Effector memory CD4-positive, alpha-beta T cell (primary cell): ENCODE measurements around the gene SNX2.

Source experiments
- DNase-seq, 3 donors: peaks; one replicate each; pipeline ENCODE4 v3.0.0-alpha.2; 2020
- H3K27ac ChIP-seq: 2 replicates; pipeline ENCODE4 v1.7.0; 2013; ENCODE audit warnings: mild to moderate bottlenecking, low read length, moderate library complexity; ENCODE audit not compliant: insufficient read depth, poor library complexity, severe bottlenecking
- H3K27me3 ChIP-seq: replicated peaks from 2 replicates; pipeline ENCODE4 v1.7.0; 2013; ENCODE audit warnings: mild to moderate bottlenecking, low read length; ENCODE audit not compliant: insufficient read depth, control insufficient read depth, poor library complexity, severe bottlenecking
- H3K36me3 ChIP-seq: 2 replicates; pipeline ENCODE4 v1.7.0; 2013; ENCODE audit warnings: mild to moderate bottlenecking, low read length, moderate library complexity; ENCODE audit not compliant: control insufficient read depth, insufficient read depth
- H3K4me1 ChIP-seq: 2 replicates; pipeline ENCODE4 v1.7.0; 2013; ENCODE audit warnings: low read length, mild to moderate bottlenecking; ENCODE audit not compliant: control insufficient read depth, insufficient read depth, poor library complexity, severe bottlenecking
- H3K4me3 ChIP-seq: 2 replicates; pipeline ENCODE4 v1.7.0; 2013; ENCODE audit warnings: low read length, low read depth, mild to moderate bottlenecking; ENCODE audit not compliant: insufficient read depth, poor library complexity, severe bottlenecking
- H3K9me3 ChIP-seq: 2 replicates; pipeline ENCODE4 v1.7.0; 2013; ENCODE audit warnings: mild to moderate bottlenecking, low read length, moderate library complexity; ENCODE audit not compliant: control insufficient read depth

The SNX2 gene

GRCh38 chr5:122785294-122785693, 10.4 kb downstream of the SNX2 start:
- no peaks in the 10 kb centered on the region for H3K9me3 ChIP-seq
- no peak for DNase-seq
- no peaks in the 10 kb centered on the region for H3K36me3 ChIP-seq
- no peaks in the 10 kb centered on the region for H3K4me1 ChIP-seq
- H3K27me3 ChIP-seq, result no peaks in the 10 kb centered on the region
- H3K4me3 ChIP-seq, result no peak overlapping the region
- H3K27ac ChIP-seq, result no peak overlapping the region

GRCh38 chr5:122788371-122788770, 13.5 kb downstream of the SNX2 start:
- no peak overlapping the region for H3K4me3 ChIP-seq
- no peak for DNase-seq
- H3K36me3 ChIP-seq, result no peaks in the 10 kb centered on the region
- no peaks in the 10 kb centered on the region for H3K4me1 ChIP-seq
- no peaks in the 10 kb centered on the region for H3K27me3 ChIP-seq
- no peaks in the 10 kb centered on the region for H3K9me3 ChIP-seq
- no peak overlapping the region for H3K27ac ChIP-seq

DNA sequence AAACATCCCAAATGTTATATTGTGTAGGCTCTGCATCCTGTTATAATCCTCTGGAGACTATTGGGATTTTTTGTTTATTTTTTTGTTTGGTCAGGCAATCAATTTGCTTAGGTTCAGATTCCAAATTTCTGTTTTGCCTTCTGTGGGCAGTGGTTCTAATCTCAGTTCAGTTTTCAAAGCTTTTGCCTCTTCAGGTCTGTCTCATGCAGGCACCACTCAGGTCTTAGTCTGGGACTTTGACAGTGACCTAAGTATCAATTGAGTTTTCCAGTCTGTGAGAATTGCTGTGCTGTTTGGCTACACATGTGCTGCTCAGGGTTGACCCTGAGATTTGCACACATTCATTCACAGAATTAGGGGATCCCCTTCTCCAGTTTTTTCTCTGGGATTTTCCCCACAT, 14.1 kb downstream of the SNX2 start:
- DNase-seq, result no peak

GRCh38 chr5:122789461-122790171, 14.7 kb downstream of the SNX2 start:
- no peak for DNase-seq
- H3K4me3 ChIP-seq, result no peak overlapping the region
- H3K36me3 ChIP-seq, result no peaks in the 10 kb centered on the region
- no peaks in the 10 kb centered on the region for H3K27me3 ChIP-seq
- no peaks in the 10 kb centered on the region for H3K4me1 ChIP-seq
- H3K27ac ChIP-seq, result no peak overlapping the region
- H3K9me3 ChIP-seq, result no peaks in the 10 kb centered on the region

More for the DNA sequence above, 14.1 kb downstream of the SNX2 start:
- Histone ChIP-seq H3K27ac (no peak overlapping the region), H3K36me3 (no peaks in the 10 kb centered on the region), H3K4me1 (no peaks in the 10 kb centered on the region), H3K9me3 (no peaks in the 10 kb centered on the region), H3K4me3 (no peak overlapping the region), H3K27me3 (no peaks in the 10 kb centered on the region)

DNA sequence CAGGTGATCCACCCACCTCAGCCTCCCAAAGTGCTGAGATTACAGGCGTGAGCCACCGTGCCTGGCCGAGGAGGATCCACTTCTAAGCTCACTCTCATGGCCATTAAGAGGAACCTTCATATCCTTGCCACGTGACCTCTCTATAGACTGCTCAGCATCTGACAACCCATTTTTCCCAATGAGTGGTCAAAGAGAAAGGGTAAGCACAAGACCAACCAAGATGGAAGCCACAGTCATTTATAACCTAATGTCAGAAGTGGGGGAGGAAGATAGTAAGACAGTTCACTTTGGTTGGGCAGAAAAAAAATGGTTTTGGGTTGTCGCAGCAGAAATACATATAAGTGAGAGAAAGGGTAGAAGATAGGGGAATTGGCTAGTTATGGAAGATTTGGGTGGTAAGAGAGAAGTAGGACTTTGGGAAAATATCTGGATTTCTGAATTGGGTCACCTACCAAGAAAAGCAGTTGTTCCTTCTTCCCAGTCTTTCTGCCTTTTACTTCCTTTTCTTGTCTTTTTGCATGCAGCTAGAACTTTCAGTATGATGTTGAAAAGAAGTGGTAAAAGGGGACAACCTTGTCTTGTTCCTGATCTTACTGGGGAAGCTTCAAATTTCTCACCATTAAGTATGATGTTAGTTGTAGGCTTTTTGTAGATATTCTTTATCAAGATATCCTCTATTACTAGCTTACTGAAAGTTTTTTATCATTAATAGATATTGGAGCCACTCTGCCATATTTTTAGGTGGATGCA, 15.6 kb downstream of the SNX2 start:
- H3K27me3 ChIP-seq, result no peaks in the 10 kb centered on the region
- H3K9me3 ChIP-seq, result no peaks in the 10 kb centered on the region
- H3K4me1 ChIP-seq, result no peaks in the 10 kb centered on the region
- H3K27ac ChIP-seq, result no peak overlapping the region
- no peak for DNase-seq
- no peak overlapping the region for H3K4me3 ChIP-seq
- H3K36me3 ChIP-seq, result peaks cover 8% of the 10 kb centered on the region

- Histone ChIP-seq H3K9me3 (no peaks in the 10 kb centered on the region), H3K4me3 (no peak overlapping the region), H3K36me3 (peaks cover 53% of the 10 kb centered on the region), H3K27me3 (no peaks in the 10 kb centered on the region), H3K27ac (no peak overlapping the region), H3K4me1 (no peaks in the 10 kb centered on the region)
- no peak for DNase-seq
Observed at GRCh38 chr5:122805481-122805880, 30.6 kb downstream of the SNX2 start.

- Histone ChIP-seq H3K27me3 (no peaks in the 10 kb centered on the region), H3K4me3 (no peak overlapping the region), H3K9me3 (no peaks in the 10 kb centered on the region), H3K36me3 (peaks cover 27% of the 10 kb centered on the region), H3K4me1 (no peaks in the 10 kb centered on the region), H3K27ac (no peak overlapping the region)
- DNase-seq, result no peak
Observed at GRCh38 chr5:122810405-122810804, 35.5 kb downstream of the SNX2 start.

DNA sequence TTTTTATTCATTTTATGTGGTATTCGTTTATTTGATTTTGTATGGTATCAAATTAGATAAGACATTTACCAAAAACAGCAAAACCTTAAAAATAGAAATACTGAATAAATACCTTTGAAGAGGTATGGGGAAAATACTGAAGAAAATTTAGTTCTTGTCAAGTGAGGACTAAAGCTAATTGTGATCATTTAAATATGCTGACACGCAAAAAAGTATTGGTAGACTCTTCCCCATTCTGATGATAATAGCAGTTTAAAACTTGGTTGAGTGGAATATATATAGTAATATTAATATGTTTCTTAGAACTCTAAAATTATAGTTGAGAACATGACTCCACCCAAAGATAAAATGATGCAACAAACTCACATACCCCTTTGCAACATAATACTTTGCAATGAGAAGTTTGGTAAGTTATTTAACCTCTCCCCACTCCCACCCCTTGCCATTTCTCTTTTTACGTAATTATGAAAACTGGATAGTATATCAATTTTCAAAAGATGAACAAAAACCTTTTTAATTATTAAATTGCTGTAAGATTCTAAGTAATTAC, 40.4 kb downstream of the SNX2 start:
- no peaks in the 10 kb centered on the region for H3K27me3 ChIP-seq
- no peak overlapping the region for H3K27ac ChIP-seq
- H3K9me3 ChIP-seq, result no peaks in the 10 kb centered on the region
- DNase-seq, result no peak
- no peak overlapping the region for H3K4me3 ChIP-seq
- H3K4me1 ChIP-seq, result no peaks in the 10 kb centered on the region
- peaks cover 20% of the 10 kb centered on the region for H3K36me3 ChIP-seq

DNA sequence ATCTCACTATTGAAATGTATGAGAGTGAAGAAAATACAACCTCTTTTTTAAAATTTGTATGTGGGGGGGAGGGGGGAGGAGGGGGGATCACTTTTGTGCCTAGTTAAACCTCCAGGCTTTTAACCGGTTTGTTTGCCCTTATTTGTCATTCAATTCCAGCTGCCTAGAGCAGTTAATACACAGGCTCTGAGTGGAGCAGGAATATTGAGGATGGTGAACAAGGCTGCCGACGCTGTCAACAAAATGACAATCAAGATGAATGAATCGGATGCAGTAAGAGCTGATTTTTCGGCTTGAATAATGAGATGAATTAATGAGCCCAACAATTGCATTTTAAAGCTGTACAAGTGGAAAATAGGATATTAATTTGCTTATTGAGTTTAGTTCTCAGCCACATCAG, 41.9 kb downstream of the SNX2 start:
- Histone ChIP-seq H3K4me3 (no peak overlapping the region), H3K27ac (no peak overlapping the region), H3K4me1 (no peaks in the 10 kb centered on the region), H3K27me3 (no peaks in the 10 kb centered on the region), H3K9me3 (no peaks in the 10 kb centered on the region), H3K36me3 (peaks cover 25% of the 10 kb centered on the region)
- no peak for DNase-seq

- Histone ChIP-seq H3K27ac (no peak overlapping the region), H3K4me1 (no peaks in the 10 kb centered on the region), H3K9me3 (no peaks in the 10 kb centered on the region), H3K27me3 (no peaks in the 10 kb centered on the region), H3K36me3 (peaks cover 17% of the 10 kb centered on the region), H3K4me3 (no peak overlapping the region)
- no peak for DNase-seq
Observed at GRCh38 chr5:122831984-122832383, 57.1 kb downstream of the SNX2 start.
